Smooth muscle cell (in vitro differentiated cells): ENCODE results near the gene FRYL. TPM values are rescaled to one million over a fixed set of nuclear protein-coding genes. Genes with fewer than 3 reads are reported as not detected.

Source experiments
- DNase-seq: peaks from one replicate; lab custom pipeline; 2025; ENCODE audit not compliant: unreplicated experiment; lab: John Stamatoyannopoulos, UW
- H2AFZ ChIP-seq: fragments of 200-600 bp; sonication (generic); 2 replicates; pipeline ENCODE4 v1.6.0; 2016; ENCODE audit warnings: antibody characterized with exemption, low read depth, mild to moderate bottlenecking
- H3F3A ChIP-seq: fragments of 200-600 bp; sonication (generic); 2 replicates; pipeline ENCODE4 v1.6.0; 2017; ENCODE audit warnings: antibody characterized with exemption, low read depth
- H3K27ac ChIP-seq: fragments of 200-600 bp; sonication (generic); 2 replicates; pipeline ENCODE4 v1.5.1; 2016; ENCODE audit warnings: low read depth, mild to moderate bottlenecking
- H3K27me3 ChIP-seq: fragments of 200-600 bp; sonication (generic); 2 replicates; pipeline ENCODE4 v1.6.1; 2016; ENCODE audit warnings: low read depth, mild to moderate bottlenecking
- H3K36me3 ChIP-seq: fragments of 200-600 bp; sonication (generic); 2 replicates; pipeline ENCODE4 v1.5.1; 2016; ENCODE audit warnings: low read depth
- H3K4me1 ChIP-seq: fragments of 200-600 bp; sonication (generic); 2 replicates; pipeline ENCODE4 v1.5.1; 2016; ENCODE audit warnings: low read depth
- H3K4me2 ChIP-seq: fragments of 200-600 bp; sonication (generic); 2 replicates; pipeline ENCODE4 v1.6.0; 2016; ENCODE audit warnings: mild to moderate bottlenecking
- H3K4me3 ChIP-seq: fragments of 200-600 bp; sonication (generic); 2 replicates; pipeline ENCODE4 v1.5.1; 2016; ENCODE audit warnings: mild to moderate bottlenecking
- H3K79me2 ChIP-seq: fragments of 200-600 bp; sonication (generic); 2 replicates; pipeline ENCODE4 v1.6.0; 2016; ENCODE audit warnings: low read depth, mild to moderate bottlenecking
- H3K9ac ChIP-seq: fragments of 200-600 bp; sonication (generic); 2 replicates; pipeline ENCODE4 v1.6.0; 2016; ENCODE audit warnings: low read depth
- H3K9me3 ChIP-seq: fragments of 200-600 bp; sonication (generic); replicated peaks from 2 replicates; pipeline ENCODE4 v1.5.1; 2016; ENCODE audit warnings: low read depth
- H4K20me1 ChIP-seq: fragments of 200-600 bp; sonication (generic); 2 replicates; pipeline ENCODE4 v1.6.0; 2016; ENCODE audit warnings: low read depth
- WGBS: methylation state at CpG from one replicate; pipeline ENCODE4 v1.1.7; 2016; ENCODE audit warnings: low lambda C conversion rate; 5-methylcytosine and 5-hydroxymethylcytosine counted together
- polyA plus RNA-seq: library from polyadenylated mRNA; unstranded; fragments of >200 nt; fragmentation: Nextera tagmentation; extraction: Ambion mirVana; gene quantifications from 2 replicates; pipeline ENCODE4 v1.2.1, GENCODE V29; 2016
- total RNA-seq: library from RNA; depleted of rRNA; stranded (reverse); fragments of >200 nt; gene quantifications from 2 replicates; pipeline ENCODE4 v1.2.3, GENCODE V29; 2014
- TF ChIP-seq, protein P1 (sequence below): fragments of 200-600 bp; sonication (generic); IDR thresholded peaks from 2 replicates; pipeline ENCODE4 v1.5.1; 2017; ENCODE audit warnings: borderline replicate concordance, mild to moderate bottlenecking, antibody characterized with exemption; ENCODE audit not compliant: insufficient read depth, poor library complexity, severe bottlenecking

Gene FRYL
- total and polyA plus RNA-seq, 2 experiments from 2014 or later: 14.9 to 56.6 TPM

DNA sequence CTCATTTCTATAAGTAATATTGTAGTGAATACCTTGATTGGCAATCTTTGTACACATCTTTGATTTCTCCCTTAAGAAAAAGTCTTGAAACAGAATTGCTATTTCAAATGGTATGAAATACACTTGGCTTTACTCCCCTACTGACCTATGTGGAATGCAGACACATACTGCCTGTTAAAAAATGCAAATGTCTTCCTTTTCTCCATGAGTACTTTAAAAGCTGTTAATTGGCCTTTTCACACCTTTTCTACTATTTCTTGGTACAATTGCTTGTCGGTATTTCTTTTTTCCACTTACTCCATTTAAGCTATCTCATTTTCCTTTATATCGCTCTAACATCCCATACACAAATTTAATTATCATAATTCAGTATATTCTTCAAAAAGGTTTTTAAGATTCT is 87.2 kb downstream of the FRYL start:
- Histone ChIP-seq H3K9ac (no peak overlapping the region), H3K4me3 (no peak overlapping the region), H4K20me1 (peaks cover 30% of the 10 kb centered on the region), H3K4me2 (no peak overlapping the region), H3F3A (no peaks in the 10 kb centered on the region), H2AFZ (no peak overlapping the region), H3K27ac (no peak overlapping the region), H3K4me1 (peaks cover 9% of the 10 kb centered on the region), H3K36me3 (no peaks in the 10 kb centered on the region), H3K27me3 (no peaks in the 10 kb centered on the region), H3K9me3 (no peaks in the 10 kb centered on the region), H3K79me2 (peaks cover 91% of the 10 kb centered on the region)
- TF ChIP-seq, protein P1, sequence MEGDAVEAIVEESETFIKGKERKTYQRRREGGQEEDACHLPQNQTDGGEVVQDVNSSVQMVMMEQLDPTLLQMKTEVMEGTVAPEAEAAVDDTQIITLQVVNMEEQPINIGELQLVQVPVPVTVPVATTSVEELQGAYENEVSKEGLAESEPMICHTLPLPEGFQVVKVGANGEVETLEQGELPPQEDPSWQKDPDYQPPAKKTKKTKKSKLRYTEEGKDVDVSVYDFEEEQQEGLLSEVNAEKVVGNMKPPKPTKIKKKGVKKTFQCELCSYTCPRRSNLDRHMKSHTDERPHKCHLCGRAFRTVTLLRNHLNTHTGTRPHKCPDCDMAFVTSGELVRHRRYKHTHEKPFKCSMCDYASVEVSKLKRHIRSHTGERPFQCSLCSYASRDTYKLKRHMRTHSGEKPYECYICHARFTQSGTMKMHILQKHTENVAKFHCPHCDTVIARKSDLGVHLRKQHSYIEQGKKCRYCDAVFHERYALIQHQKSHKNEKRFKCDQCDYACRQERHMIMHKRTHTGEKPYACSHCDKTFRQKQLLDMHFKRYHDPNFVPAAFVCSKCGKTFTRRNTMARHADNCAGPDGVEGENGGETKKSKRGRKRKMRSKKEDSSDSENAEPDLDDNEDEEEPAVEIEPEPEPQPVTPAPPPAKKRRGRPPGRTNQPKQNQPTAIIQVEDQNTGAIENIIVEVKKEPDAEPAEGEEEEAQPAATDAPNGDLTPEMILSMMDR: no peak
- no peak for DNase-seq
- WGBS: 63% methylated on average over 2 of the region's 2 CpGs

DNA sequence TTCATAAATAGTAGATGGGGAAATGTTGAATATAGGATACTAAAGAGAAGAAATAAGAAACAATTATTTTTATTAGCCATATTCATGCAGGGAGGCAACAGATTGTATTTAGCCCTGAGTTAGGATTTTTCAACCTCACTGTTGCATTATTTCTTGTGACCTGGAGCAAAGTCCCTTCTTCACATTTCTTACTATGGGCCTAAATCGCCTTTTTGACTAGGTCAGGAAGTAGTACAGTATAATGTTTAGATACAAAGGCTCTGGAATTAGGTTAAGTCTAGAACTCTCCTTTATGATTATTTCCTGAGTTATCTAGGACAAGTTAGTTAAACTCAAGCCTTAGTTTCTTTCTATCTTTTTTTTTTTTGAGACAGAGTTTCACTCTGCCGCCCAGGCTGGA is 88.0 kb downstream of the FRYL start:
- Histone ChIP-seq H3K36me3 (no peaks in the 10 kb centered on the region), H3K9ac (no peak overlapping the region), H3K4me3 (no peak overlapping the region), H3K4me1 (peaks cover 5% of the 10 kb centered on the region), H3K79me2 (peaks cover 91% of the 10 kb centered on the region), H3K27me3 (no peaks in the 10 kb centered on the region), H3K4me2 (no peak overlapping the region), H3K27ac (peak overlapping the region; percentile 36), H4K20me1 (peaks cover 34% of the 10 kb centered on the region), H2AFZ (no peak overlapping the region), H3K9me3 (no peaks in the 10 kb centered on the region), H3F3A (no peaks in the 10 kb centered on the region)
- TF ChIP-seq, protein P1: no peak
- DNase-seq: no peak
- WGBS: 100% methylated on average over 2 of the region's 2 CpGs

DNA sequence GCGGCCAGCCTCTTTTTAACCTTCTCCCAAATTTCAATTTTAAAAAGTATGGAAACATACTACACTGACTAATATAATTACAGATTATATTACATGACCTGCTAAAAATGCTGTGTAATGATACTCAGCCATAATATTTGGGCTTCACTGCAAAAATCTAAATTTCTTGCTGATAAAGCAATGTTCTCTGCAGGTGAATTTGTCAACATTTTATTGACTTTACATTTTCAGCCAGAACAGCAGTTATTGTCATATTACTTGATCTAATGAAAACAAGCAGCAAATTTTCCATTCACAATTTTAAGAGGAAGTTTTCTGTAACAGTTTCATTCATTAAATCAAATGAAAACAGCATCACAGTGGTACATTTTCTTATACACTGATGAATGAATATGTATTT is 91.1 kb downstream of the FRYL start:
- Histone ChIP-seq H3K9me3 (no peaks in the 10 kb centered on the region), H3K9ac (no peak overlapping the region), H3F3A (no peaks in the 10 kb centered on the region), H3K27me3 (no peaks in the 10 kb centered on the region), H3K27ac (no peak overlapping the region), H3K36me3 (no peaks in the 10 kb centered on the region), H2AFZ (no peak overlapping the region), H3K4me2 (no peak overlapping the region), H3K4me3 (no peak overlapping the region), H3K79me2 (peaks cover 77% of the 10 kb centered on the region), H3K4me1 (peaks cover 5% of the 10 kb centered on the region), H4K20me1 (peaks cover 44% of the 10 kb centered on the region)
- WGBS: 91% methylated on average over 1 of the region's 1 CpG
- no peak for DNase-seq
- TF ChIP-seq, protein P1: no peak

DNA sequence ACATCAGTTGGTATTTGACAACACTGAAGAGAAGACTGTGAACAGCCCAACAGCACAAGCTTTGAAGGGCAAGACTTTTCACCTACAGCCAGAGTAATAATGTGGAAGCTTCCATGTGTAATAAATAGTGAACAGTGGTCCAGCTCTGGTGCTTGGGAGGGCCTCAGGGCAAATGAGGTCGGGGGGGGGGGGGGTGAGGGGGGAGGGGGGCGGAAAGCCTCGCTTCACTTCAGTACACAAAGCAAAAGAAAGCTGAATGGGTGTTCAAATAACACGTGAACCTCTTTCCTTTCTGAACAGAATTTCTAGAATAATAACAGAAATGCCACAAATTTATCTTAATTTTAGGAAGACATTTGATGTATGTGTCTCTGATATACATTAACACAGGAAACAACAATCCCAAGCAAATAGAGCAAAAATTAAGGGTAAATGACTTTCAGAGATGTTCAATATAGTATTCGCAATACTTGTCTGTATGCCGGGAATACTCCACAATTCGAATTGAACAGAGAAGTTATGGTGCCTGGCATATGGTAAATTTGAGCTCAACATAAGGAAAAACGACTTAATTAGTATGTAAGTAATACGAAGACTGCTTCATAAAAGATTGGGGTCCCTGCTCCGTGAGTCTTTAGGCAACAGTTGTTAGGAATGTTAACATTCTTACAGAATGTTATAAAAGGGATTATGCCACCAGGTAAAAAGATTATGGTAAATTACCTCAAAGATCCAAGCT is 92.6 kb downstream of the FRYL start:
- H4K20me1 ChIP-seq: peaks cover 54% of the 10 kb centered on the region
- no peak overlapping the region for H3K27ac ChIP-seq
- no peaks in the 10 kb centered on the region for H3K36me3 ChIP-seq
- H2AFZ ChIP-seq: no peak overlapping the region
- no peak overlapping the region for H3K4me2 ChIP-seq
- H3K9me3 ChIP-seq: no peaks in the 10 kb centered on the region
- no peak for DNase-seq
- 77% methylated on average over 10 of the region's 10 CpGs for WGBS
- no peak overlapping the region for H3K9ac ChIP-seq
- H3K4me1 ChIP-seq: peaks cover 5% of the 10 kb centered on the region
- no peak overlapping the region for H3K4me3 ChIP-seq
- H3F3A ChIP-seq: no peaks in the 10 kb centered on the region
- H3K27me3 ChIP-seq: no peaks in the 10 kb centered on the region
- TF ChIP-seq, protein P1: no peak
- H3K79me2 ChIP-seq: peaks cover 63% of the 10 kb centered on the region
